Stimulated activated CD4-positive, alpha-beta T cell treated with anti-CD3 and anti-CD28 coated beads, Interleukin-4, amount 100 ng/mL, for 4 hours (primary cell): Measurements from ENCODE around the gene BOK.
"Not testable (repeated sequence)": the region's sequence is repeated elsewhere in the genome, so short reads cannot be mapped to it uniquely, and the experiment has no call there.

Experiments used
- DNase-seq, 2 experiments: peaks; one replicate each; pipeline ENCODE4 v3.0.0-alpha.2; 2020

The BOK gene

DNA sequence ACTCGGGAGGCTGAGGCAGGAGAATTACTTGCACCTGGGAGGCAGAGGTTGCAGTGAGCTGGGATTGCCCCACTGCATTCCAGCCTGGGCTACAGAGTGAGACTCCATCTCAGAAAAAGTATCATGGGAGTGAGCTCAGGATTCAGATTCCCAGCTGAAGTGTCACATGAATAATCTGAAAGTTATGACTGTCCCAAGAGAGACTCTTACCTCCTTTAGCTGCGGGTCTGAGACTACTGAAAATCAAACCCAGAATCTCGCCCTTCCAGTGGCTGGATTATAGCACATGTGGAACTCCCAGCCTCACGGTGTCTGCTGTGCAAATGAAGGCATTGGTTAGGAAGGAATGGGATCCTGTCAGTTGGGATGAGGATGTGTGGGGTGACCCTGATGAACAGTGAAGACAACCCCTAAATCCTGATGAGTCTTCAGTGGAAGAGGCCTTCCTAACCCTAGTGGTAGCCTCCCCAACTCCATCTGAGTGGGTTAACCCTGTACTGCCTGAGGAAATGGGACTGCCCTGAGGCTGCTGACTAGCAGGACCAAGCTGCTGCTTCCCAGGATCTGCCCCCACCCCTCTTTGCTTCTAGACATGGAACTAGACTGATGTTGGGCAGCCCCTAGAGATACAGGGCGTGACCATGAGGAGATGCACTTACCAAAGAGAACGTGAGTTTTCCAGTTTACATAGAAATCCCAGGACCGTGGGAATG is 16.5 kb downstream of the BOK start:
- DNase-seq = no peak

DNA sequence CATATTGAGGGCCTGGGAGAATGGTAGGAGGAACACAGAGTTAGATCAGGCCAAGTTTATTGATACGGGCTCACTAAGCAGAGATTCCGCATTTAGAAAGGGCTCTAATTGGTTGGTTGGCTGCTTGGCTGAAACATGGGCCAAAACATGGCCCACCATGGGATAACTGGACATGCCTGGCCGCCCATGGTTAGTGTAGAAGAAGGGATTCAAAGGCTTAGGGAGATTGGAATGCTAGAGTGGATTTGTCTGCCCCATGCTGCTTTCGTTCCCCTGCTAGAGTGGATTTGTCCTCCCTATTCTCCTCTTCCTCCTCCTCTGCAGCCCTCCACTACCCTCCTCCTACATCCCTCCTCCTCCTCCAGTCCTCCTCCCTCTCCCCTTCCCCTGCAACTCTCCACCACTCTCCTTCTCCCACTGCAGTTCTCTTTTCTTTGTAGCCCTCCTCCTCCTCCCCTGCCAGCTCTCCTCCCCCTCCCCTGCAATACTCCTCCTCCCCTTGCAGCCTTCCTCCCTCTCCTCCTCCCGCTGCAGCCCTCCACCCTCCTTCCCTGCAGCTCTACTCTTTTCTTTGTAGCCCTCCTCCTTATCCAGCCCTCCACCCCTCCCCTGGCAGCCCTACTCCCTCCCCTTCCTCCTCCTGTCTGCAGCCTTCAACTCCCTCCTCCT is 17.2 kb downstream of the BOK start:
- no peak for DNase-seq

DNA sequence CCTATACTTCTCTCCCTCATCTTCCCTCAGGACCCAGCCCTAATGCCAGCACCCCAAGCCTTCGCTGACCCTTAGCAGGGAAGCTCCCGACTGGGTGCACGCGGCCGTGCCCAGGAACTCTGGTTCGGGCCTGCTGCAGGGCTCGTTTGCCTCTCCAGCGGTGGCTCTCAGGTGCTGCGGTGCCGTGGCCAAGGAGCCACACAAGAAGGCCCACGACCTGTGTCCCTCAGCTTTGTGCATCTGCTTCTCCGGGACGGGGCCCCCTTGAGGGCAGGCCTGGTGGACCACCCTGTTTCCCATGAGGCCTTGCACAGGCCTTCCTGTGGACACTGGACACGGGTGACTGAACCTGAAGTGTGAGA is 17.7 kb downstream of the BOK start:
- DNase-seq = no peak

- DNase-seq = no peak
These were observed 19.0 kb downstream of the BOK start for GRCh38 chr2:241577413-241578122.

- DNase-seq = no peak
These were observed 20.7 kb downstream of the BOK start for GRCh38 chr2:241579281-241579680.

DNA sequence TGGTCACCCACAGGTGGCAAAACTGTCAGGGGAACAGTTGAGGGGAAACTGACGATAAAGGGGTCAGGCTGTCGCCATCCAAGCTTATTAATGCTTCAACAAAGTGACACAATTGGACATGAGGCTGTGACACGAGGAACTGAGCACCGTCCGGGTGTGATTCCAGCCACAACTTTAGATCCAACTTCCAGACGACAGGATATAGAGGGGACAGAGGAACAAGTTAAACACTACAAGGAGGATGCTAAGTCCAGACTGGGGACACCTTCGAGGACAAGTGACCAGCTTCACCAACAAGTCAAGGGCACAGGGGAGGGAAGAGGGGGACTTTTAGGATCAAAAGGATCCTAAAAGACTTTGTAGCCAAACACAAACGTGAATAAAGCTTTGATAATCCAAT is 23.8 kb downstream of the BOK start:
- DNase-seq = no peak

GRCh38 chr2:241582806-241583205 is 24.3 kb downstream of the BOK start:
- no peak for DNase-seq

DNA sequence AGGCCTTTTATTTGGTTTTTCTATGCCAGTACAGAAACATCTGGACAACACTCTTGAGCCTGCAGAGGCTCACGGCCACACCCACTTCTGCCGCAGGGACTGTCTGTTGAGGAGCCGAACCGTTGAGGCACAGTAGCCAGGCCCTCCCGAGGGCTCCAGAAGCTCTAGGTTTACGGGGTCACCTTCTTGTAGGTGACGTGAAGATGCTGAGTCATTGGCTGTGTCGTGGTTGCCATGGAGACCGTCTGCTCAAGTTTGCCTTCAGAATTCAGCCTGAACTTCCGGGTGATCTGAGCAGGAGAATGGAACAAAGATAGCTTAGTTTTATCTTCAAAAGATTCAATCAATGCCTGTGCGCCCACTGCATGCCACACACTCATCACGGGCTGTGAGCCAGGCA is 25.9 kb downstream of the BOK start:
- no peak for DNase-seq

- no peak for DNase-seq
These were observed 28.2 kb downstream of the BOK start for GRCh38 chr2:241586564-241587264.

DNA sequence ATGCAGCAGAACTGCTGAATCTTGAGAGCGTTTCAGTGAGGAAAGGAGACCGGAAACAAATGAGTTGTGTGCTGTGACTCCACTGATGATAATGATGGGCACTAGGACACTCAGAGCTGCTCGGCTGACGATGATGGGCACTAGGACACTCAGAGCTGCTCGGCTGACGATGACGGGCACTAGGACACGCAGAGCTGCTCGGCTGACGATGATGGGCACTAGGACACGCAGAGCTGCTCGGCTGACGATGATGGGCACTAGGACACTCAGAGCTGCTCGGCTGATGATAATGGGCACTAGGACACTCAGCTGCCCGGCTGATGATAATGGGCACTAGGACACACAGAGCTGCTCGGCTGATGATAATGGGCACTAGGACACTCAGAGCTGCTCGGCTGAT is 31.3 kb downstream of the BOK start:
- DNase-seq = not testable (repeated sequence)

- not testable (repeated sequence) for DNase-seq
These were observed 32.2 kb downstream of the BOK start for GRCh38 chr2:241590496-241591455.

GRCh38 chr2:241592126-241592845 is 33.7 kb downstream of the BOK start:
- DNase-seq = no peak

- DNase-seq = no peak
These were observed 34.7 kb downstream of the BOK start for GRCh38 chr2:241593271-241593670.

DNA sequence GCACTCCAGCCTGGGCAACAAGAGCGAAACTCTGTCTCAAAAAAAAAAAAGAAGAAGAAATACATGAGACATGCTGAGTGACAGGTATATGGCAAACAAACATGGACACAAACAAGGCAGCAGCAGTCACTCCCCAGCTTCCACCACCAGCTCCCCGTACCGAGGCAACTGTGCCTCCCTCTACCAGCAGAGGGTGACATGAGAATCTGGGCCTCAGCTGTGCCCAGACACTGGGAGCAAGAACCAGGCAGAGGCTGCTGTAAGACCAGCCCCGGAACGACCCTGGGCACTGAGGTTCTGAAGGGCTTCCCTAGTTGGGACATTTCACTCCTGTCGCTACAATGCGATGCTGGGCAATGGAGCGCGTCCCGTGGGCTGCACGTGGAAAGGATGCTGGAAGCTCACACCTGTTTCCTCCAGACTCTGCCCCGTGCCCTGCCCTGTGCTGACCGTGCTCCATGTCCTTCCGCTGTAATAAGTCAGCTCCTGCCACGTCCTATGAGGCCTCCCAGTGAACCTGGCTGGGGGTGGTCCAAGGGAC is 37.1 kb downstream of the BOK start:
- no peak for DNase-seq

DNA sequence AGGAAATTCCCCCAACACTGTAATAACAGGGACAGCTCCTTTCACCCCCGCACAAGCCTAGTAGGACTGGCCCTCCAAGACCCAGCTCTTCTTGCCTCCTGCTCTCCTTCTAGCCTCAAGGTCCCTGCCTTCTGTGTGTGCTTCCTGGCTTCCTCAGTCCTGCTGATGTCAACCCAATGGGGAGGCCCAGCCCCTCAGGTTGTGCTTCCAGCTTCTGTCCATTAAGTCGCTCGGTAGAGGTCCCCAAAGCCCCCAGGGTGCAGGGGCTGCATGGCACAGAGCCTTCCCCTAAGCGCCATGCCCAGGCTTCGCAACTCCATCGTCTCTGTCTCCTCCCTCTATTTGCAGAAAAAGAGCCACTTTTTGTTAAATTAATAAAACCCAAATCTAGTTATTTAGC is 39.0 kb downstream of the BOK start:
- no peak for DNase-seq

DNA sequence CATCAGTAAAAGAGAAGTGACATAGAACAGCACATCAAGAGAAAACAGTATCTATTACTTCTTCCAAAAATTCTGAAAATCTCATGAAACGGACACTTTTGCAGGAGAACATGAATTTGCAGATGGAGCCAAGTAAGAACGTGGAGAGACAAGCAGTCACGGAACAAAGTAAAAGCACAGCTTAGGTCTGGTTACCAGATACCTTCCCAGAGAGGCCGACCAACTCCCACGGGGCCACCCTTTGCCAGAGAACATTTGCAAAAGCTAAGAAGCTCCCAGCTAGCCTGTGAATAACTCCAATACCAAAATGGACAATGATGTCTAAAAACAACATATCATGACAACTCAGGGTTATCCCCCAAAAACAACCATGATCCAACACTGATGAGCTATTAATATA is 39.5 kb downstream of the BOK start:
- no peak for DNase-seq

DNA sequence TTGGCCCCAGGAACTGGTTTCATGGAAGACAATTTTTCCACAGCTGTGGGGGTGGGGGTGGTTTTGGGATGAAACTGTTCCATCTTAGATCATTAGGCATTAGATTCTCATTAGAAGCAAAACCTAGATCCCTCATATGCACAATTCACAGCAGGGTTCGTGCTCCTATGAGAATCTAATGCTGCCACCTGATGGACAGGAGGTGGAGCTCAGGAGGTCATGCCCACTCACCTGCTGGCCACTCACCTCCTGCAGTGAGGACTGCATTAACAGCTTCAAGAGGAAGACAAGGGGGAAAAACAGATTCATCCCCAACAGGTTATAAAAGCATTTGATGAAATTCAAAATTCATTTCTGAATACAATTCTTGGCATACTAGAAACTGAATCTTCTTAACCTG is 39.9 kb downstream of the BOK start:
- DNase-seq = no peak

GRCh38 chr2:241599615-241600014 is 41.1 kb downstream of the BOK start:
- DNase-seq = no peak

GRCh38 chr2:241601841-241602240 is 43.3 kb downstream of the BOK start:
- no peak for DNase-seq

- DNase-seq = no peak
These were observed 44.2 kb downstream of the BOK start for GRCh38 chr2:241602720-241603119.

DNA sequence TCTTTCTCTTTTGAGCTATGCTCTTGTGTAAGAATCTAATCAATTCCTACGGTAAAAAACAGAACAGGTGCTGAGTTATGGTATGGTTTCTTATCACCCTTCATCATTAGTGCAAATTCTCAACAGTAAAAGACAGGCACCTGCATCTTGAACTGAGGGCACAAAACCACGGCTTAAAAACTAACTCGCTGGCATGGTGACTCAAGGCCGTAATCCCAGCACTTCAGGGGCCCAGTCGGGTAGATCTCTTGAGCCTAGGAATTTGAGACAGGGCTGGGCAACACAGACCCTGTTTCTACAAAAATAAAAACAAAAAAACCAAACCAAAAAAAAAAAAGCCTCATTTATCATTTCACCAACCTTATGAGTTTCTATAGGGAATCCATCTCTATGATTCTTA is 45.1 kb downstream of the BOK start:
- DNase-seq = no peak
